Hematopoietic multipotent progenitor cell treated with erythropoietin and hydrocortisone succinate and interleukin-3 and kit ligand, for 15 days (in vitro differentiated cells): ENCODE results near the gene PPP3CA.

Experiments
- DNase-seq: peaks from one replicate; pipeline ENCODE4 v3.0.0-alpha.2; 2015; ENCODE audit warnings: low spot score

Gene PPP3CA

DNA sequence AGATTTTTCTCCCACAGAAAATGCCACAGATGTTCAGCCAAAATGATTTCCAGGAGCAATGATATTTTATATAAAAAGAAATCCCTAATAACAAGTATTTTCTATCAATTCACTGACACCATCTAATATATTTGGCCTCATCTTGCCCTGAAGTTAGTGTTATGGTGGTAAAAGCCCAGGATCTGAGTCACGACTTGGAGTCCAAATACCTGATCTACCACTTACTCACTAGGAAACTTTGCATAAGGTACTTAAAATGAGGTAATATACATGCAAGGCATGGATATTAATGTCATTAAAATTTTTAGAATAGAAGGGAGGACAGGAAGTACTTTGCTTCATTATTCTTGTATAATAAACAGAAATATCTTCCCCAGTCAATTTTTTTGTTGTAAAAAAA, 16.3 kb downstream of the PPP3CA start:
- DNase-seq, result no peak

DNA sequence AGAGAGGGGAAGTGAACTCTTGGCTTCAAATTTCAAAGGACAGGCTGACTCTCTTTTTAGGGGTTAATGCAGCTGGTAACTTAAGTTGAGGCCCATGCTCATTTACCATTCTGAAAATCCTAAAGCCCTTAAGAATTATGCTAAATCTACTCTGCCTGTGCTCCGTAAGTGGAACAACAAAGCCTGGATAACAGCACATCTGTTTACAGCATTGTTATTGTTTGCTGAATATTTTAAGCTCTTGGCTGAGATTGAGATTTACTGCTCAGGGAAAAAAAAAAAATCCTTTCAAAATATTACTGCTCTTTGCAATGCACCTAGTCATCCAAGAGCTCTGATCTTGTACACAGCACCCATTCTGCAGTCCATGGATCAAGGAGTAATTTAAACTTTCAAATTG, 17.7 kb downstream of the PPP3CA start:
- no peak for DNase-seq

DNA sequence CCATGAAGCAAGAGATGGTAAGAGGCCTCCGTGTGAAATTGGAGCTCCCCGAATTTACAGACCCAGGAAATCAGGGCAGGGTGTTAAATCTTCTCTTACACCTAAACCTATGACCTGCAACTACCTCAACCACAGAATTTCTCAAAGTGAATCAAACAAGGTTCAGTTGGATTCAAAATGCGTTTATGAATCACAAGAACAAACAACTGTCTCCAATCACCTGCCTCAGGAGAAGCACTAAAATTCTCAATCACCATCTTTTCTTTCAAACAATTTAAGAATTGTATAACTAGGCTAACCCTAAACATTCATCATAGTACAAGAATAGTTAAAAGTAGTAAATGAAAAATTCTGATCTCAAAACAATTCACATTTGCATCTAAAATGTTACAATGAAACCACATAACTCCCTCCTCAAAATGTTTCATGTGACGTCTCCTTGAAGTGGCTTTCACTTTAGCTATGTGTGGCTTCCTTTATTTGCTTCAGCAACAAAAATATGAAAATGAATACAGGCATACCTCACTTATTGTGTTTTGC, 19.2 kb downstream of the PPP3CA start:
- no peak for DNase-seq

DNA sequence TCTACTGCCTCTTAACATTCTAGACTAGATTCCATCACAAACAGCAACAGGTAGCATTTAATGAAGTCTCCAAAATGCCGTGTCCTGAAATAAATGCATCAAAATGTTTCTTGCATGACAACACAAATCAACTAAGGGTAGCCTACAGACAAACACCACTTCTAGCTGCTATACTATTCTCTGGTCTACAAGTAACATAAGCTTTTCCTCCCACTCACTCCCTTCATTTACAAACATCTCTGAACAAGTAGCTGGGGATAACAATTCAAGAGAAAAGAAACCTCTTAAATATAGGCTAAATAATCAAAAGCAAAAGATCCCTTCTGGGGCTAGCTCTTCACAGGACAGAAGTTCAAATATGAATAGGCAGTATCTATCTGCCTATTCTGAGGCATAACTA, 20.8 kb downstream of the PPP3CA start:
- no peak for DNase-seq

DNA sequence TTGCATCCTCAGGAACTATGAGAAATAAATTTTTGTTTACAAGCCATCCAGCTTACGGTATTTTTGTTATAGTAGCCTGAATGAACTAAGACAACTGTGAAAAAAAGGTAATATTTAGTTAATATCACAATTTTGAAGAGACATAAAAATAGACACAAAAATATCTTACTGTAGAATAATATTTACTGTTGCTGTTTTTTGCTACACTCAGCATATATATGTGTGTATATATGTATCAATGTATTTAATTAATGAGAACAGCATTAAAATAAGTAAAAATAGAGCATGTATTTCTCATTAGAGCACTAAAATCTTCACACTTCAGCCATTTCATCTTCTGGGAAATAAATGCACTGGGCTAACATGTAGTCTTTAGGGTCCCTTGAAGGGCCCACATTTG, 24.6 kb downstream of the PPP3CA start:
- DNase-seq, result no peak

DNA sequence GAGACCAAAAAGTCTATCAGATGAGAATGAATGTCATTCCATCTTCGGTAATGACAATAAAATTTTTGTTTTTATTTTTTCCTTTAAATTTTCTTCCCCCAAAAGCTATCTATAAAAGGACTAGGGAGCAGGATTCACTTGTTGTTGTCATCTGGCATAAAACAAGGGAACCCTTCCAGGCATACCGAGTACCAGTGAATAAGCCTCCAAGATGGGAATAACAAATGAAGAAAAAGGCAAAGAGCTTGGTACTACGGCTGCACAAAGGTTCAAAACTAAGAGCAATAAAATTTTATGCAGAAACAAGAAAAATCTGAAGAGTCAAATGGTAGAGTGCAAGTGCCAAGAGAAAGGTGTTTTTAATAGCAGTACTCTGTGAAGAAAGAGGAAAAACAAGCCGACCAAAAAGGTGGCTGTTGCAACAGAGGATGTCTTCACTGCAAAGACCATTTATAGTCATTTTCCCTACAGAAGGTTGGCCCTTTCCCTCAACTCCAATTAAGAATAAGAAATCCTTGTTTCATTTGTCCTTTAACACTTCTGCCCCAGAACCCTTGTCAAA, 25.8 kb downstream of the PPP3CA start:
- no peak for DNase-seq

DNA sequence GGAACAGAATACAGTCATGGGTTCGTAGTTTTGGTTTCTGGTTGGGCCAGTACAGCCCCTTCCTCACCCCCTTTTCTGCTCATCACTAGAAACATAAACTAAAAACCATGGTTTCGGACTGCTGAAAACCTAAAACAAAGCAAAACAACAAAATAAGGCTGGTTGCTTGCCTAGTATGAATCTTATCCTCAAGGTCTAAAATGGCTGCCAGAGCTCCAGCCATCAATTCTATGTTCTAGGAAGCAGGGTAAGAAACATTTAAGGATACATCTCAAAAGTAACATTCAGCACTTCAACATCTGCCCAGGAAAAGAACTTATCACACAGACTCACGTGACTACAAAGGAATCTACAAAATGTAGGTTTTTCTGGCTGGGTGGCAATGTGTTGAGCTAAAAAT, 31.5 kb downstream of the PPP3CA start:
- no peak for DNase-seq

DNA sequence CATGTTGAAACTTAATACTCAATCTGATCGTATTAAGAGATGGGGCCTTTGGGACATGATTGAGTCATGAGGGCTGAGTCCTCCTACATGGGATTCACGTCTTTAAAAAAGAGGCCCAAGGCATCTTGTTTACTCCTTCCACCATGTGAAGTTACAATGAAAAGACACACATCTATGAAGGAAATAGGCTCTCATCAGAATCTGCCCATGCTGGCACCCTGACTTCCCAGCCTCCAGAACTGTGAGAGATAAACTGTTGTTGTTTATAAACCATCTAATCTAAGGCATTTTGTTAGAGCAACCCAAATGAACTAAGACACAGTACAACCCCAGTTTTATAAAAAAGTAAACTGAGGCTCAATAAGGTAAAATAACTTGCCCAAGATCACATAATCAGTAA, 32.3 kb downstream of the PPP3CA start:
- no peak for DNase-seq

DNA sequence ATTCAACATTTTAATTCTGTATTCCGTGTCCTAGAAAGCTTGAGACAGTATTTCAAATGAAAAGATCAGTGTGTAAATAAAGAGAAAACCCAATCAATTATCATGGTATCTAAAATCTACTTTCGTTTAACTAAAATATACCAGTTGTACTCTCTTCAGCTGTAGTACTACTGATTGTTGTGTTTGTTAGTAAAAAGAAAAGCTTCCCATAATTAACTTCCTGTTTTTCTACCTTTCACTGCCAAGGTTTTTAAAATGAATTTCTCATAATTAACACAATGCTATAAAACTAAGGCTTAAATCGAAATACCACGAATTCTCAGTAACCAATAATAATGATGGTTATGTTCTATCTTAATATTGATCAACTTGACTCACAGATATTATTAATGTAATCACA, 37.4 kb downstream of the PPP3CA start:
- no peak for DNase-seq

DNA sequence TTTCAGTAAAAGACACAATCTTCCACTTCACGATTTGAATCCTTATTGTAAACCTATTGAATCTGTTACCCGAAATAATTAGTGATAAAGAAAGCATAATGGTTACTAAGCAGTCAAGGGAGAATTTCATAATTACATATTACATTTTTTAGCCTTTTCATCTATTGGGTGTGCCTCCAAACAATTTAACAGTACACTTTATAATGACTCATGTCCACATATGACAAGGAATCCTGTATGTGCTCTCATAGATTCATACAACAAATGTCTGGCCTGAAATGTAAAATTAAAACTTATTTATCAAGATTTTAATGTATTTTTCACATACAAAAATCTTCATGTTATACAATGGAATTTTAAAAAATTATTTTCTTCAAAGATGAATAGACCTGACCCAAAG, 39.4 kb downstream of the PPP3CA start:
- no peak for DNase-seq

DNA sequence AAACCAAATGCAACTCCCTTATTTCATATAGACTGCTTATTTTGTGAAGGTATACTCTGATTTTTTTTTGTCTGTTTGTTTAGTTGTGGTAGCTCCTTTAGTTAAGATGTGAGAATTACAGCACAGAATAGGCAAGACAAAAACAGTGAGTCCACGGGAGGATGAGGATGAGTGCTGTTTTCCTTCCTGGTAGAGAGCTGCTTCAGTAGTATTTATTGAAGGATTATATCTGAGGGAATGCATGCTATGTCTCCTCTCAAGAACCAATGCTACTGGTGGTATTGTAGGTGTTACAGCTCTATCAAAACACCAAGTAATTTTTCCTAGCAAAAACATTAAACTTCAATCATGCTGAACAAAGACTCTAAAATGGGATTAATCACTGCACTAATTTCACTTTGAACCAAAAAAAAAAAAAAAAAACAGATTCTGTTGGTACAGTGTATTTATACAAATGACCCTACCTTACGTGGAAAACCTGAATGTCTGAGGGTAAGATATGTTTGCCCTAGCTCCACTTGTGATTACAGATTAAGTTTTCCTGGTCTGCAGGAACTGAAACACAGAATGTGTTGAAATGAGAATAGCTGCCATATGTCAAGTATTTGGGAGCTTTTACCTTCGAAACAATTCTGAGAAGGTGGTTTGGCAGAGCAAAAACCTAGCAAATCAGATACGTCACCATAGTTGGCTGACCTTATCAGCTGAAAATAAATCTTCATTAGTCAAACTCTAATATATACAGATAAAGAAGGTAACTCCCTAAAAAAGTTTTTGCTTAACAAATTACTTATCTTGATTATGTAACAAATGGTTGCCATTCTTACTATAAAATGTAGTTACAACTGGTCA, 40.3 kb downstream of the PPP3CA start:
- DNase-seq, result no peak

DNA sequence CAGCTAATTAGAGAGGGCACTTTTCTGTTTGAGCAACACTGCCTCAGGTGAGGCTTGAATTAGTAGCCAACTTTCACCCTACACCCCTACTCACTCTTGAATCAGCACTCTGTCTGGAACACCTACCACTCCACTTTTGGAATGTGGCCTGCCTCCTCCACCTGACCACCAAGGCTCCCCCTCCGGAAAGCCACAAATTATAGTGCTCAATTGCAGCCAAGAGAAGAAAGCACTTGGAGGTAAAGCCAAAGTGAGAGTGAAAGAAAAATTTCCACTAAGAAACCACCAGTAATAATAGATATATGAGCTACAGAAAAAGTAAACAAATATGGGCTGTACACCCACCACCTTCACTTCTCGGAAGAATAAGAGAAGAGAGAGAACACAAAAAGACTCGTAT, 41.1 kb downstream of the PPP3CA start:
- DNase-seq, result no peak

DNA sequence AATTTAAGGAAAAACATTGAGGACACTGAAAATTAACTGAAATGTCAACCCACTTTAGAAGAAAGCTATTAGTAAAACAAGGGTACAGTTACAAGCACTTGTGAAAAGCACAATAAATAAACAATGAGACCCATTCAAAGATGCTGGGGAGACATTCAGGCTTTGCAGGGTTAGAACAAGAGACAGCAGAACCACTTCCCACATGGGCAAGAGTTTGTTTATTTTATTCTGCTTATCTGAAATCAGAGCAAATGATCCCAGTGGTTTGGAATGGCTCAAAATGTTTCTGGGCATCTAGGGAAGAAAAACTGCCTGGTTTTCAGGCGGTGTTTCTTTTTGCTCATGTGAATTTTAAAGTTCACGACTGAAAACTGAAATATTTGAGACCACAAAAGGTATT, 42.4 kb downstream of the PPP3CA start:
- no peak for DNase-seq

DNA sequence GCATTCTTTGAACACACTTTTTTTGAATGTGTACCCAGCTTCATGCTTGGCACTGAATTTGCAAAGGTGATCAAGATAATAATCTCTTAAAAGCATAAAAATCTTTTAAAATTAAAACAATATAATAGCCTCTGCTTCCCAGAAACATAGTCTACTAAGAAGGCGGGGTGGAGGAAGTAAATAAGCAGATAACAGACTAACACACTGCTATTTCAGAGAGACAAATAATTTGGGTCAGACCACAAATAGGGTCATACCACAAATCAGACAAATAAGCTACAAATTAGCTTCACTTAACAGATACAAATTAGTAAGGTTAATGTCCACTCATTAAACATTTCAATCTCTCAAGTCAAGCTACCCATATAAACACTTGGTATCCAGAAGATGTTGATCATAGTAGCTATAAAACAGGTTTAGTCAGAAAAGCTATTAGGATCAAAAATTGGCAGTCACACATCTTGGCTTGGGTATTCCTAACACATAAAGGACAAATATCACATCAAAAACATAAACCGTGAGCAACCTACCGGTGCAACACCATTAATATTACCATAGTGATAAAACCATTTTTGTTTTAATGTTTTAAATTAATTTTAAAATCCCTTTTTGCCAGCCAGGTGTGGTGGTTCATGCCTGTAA, 47.3 kb downstream of the PPP3CA start:
- no peak for DNase-seq

DNA sequence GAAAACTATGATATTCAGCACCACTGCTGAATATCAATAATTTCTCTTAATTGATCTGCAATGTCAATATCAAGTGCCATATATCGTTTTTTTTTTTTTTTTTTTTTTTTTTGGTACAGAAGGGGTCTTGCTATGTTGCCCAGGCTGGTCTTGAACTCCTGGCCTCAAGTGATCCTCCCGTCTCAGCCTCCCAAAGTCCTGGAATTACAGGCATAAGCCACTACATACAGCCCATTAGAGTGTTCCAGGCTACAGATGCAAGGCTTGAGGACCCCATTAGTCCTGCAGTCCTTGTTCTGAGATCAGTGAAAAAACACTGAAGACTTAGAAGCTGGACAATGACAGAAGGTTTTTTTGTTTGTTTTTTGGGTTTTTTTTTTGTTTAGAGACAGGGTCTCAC, 48.3 kb downstream of the PPP3CA start:
- no peak for DNase-seq

DNA sequence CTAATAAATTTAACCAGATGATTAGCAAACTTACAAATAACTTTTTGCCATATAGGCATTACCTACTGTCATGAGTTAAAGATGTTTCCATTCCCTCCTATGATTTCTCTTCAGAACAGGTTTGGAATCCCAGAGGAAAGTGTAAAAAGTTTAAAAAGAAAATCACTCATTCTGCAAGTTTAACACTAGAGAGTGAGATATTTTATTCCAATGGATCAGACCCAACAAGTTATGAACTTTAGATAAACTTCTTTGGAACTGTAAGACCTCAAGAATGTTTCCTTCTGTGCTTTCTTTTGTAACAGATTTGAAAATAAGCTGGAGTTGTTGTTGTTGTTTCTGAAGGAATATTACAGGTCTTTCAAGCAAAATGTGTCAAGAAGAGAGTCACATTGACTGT, 51.6 kb downstream of the PPP3CA start:
- no peak for DNase-seq

DNA sequence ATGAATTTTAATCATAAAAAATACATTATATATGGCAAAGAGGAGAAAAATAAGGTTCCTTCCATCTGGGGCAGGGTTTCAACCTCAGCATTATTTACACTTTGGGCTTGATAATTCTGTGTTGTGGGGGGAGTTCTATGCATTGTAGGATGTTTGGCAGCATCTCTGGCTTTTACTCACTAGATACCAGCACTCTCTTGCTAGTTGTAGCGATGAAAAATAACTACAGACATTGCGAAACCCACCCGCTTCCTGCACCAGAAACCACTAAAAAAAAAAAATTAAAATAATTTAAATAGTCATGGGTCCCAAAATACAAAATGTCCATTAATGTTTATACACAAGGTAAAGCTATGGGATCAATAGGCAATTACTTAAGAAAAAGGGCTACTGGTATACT, 52.7 kb downstream of the PPP3CA start:
- no peak for DNase-seq

DNA sequence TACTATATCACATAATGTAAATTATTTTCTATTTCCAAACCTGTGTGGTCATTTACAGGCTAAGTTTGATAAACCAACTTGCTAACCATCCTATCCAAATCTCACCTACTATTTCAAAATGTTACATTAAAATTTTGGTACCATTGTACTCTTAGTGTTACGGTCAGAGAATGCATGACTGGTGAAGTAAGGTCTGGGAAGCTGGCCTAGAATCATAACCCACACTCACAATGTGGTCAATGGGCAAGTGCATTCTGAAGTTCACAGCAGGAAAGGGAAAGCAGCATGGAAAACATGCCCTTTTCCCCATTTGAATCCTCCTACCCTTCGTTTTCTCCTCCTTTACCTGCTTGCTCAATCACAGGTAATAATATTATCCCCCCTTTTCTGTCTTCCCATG, 54.4 kb downstream of the PPP3CA start:
- no peak for DNase-seq

DNA sequence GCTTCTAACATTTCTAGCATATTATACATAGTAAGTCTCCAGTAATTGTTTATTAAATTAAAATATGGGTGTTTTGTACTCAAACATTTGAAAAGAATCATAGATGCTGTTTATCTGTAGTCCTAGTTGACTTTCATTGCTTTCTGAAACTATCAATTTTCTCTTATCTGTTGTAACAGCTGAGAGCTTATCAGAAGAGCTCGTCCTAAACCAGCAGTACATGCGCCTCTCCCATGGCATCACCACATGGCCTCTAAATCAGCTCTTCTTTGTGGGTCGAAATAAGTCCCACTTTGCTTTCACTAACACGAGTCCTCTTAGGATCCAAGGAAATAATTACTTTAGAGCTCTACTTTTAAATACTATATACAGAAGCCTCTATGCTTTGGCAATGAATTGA, 55.1 kb downstream of the PPP3CA start:
- peak; percentile 43 for DNase-seq

DNA sequence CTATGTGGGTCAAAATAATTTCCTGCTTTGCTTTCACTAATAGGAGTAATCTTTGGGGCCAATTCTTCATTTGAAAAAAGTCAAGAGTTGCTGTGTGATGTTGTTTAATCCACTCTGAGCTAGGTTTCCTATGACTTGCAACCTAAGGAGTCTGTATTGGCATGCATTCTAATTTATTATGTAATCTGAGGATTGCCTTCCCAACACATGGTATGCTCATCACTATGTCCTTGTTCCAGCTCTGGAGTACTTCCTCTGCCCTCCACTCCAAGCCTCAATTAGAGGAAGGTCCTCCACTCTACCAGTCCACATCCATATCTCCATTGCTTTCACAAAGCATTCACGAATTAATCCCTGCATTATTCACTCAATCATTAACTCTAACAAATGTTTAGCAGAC, 56.1 kb downstream of the PPP3CA start:
- DNase-seq, result no peak

DNA sequence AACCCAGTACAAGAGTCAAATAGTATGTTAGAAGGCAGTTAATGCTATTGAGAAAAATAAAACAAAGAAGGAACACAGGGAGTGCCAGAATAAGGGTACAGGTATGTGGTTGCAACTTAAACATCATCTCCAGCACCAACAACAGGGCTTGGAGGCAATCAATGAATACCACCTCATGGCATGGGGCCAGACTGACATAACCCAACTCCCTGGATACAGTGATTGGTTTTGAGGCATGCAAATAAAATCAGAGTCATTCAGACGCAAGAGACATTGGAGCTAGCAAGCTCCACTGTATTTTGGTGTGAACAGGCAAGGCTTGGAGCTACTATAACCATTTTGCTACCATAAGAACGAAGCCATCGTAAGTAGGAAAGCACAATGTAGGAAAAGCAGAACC, 56.7 kb downstream of the PPP3CA start:
- DNase-seq, result no peak

DNA sequence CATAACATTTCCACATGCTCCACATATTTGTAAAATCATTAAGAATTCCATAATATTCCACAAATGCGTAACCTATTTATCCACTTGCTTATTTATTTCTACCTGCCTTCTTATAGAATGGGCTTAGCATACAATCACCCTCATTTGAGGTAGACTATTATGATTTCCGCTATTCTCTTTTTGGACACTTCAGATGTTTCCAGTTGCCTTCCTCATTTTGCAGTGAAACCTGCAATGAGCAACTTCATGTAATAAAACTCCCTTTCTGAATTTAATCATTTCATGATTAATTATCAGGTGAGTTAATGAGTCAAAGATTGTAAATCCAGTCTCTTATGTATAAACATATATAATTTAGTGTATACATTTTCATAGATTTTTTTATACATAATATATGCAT, 58.0 kb downstream of the PPP3CA start:
- no peak for DNase-seq
